ENCODE results near the gene RSPO1. TPM values are rescaled to one million over a fixed set of nuclear protein-coding genes. Genes with fewer than 3 reads are reported as not detected.
A peak's percentile ranks its signal among the peaks of the same experiment; 100 is the strongest.

RSPO1 gene
- total and polyA plus RNA-seq, 5 experiments from 2014 or later: 0.06 TPM; not detected in 4

GRCh38 chr1:37652976-37653375 is 18.3 kb upstream of the RSPO1 start:
- Mint-ChIP-seq H3K4me3 (no peak overlapping the region), H3K4me1 (peaks cover 0 to 1% (median 0%) of the 10 kb centered on the region in 4 donors), H3K9me3 (no peaks in the 10 kb centered on the region), H3K27me3 (peaks cover 2 to 10% (median 4%) of the 10 kb centered on the region in 5 donors), H3K36me3 (no peaks in the 10 kb centered on the region), H3K27ac (no peak overlapping the region)
- DNase-seq (no peak), ATAC-seq (no peak)
- POLR2A ChIA-PET: no interaction called here

DNA sequence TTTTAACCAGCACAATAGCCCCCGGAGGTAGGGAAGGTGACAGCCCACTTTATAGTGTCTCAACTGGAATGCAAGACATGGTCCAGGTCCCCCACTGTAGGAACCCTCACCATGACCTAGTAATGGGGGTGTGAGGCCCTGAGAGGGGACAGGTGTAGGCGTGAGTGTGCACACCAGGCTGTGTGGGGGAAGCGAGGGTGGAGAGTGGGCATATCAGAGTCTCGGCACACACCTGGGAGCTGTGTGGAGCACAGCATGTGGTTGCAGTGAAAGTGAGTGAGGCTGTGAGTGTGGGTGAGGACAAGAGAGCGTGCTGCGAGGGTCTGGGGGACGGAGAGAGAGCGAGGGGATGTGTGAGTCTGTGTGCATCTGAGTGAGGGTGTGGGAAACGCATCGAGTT is 17.1 kb upstream of the RSPO1 start:
- ATAC-seq: no peak
- peaks cover 2 to 13% (median 6%) of the 10 kb centered on the region in 5 donors for H3K27me3 Mint-ChIP-seq
- no peak for DNase-seq
- H3K4me3 Mint-ChIP-seq: no peak overlapping the region
- H3K27ac Mint-ChIP-seq: peak overlapping the region in 1 of 10 donors; percentile 29
- peaks cover 0 to 1% (median 0%) of the 10 kb centered on the region in 4 donors for H3K4me1 Mint-ChIP-seq
- POLR2A ChIA-PET: no interaction called here
- H3K9me3 Mint-ChIP-seq: no peaks in the 10 kb centered on the region
- no peaks in the 10 kb centered on the region for H3K36me3 Mint-ChIP-seq

GRCh38 chr1:37650721-37651120 is 16.0 kb upstream of the RSPO1 start:
- Mint-ChIP-seq H3K27ac (no peak overlapping the region), H3K4me3 (no peak overlapping the region), H3K4me1 (peaks cover 0 to 1% (median 0%) of the 10 kb centered on the region in 4 donors), H3K27me3 (peaks cover 3 to 16% (median 9%) of the 10 kb centered on the region in 5 donors), H3K9me3 (no peaks in the 10 kb centered on the region), H3K36me3 (no peaks in the 10 kb centered on the region)
- DNase-seq (no peak), ATAC-seq (no peak)
- POLR2A ChIA-PET: no interaction called here

- no peaks in the 10 kb centered on the region for H3K9me3 Mint-ChIP-seq
- H3K27ac Mint-ChIP-seq: no peak overlapping the region
- H3K4me1 Mint-ChIP-seq: peaks cover 0 to 1% (median 0%) of the 10 kb centered on the region in 4 donors
- no peak overlapping the region for H3K4me3 Mint-ChIP-seq
- DNase-seq (no peak), ATAC-seq (no peak)
- H3K27me3 Mint-ChIP-seq: peaks cover 4 to 18% (median 10%) of the 10 kb centered on the region in 5 donors
- H3K36me3 Mint-ChIP-seq: no peaks in the 10 kb centered on the region
- POLR2A ChIA-PET: no interaction called here
Measured at GRCh38 chr1:37650173-37650572, 15.5 kb upstream of the RSPO1 start.

DNA sequence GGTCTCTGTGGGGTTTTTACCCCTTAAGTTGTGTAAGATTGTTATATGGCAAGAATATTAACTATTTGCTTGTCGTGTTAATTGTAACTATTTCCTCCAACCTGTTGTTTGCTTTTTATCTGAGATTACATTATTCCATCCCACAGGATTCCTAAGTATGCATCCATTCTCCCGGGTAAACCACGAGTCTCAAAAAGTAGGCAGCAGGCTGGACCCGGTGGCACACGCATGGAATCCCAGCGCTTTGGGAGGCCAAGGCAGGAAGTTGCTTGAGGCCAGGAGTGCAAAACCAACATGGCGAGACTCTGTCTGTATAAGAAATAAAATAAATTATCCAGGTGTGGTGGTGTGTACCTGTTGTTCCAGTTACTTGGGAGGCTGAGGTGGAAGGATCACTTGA is 12.6 kb upstream of the RSPO1 start:
- ATAC-seq: no peak
- H3K9me3 Mint-ChIP-seq: peaks cover 0 to 10% (median 0%) of the 10 kb centered on the region in 9 donors
- peaks cover 8 to 29% (median 14%) of the 10 kb centered on the region in 5 donors for H3K27me3 Mint-ChIP-seq

DNA sequence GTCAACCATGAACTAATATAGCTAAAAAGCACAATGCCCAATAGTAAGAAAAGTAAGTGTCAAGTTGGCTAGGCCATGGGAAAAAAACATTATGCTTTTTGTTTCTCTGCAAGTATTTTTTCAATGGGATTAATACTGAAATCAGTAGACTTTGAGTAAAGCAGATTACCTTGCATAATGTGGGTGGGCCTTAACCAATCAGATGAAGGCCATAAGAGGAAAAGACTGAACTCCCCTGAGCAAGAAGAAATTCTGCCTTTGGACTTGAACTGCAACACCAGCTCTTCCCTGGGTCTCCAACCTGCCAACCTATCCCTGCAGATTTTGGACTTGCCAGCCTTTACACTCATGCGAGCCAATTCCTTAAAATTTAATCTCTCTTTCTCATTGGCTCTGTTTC is 6.4 kb upstream of the RSPO1 start:
- ATAC-seq (no peak), DNase-seq (no peak)
- no peak overlapping the region for H3K4me3 Mint-ChIP-seq
- POLR2A ChIA-PET: no interaction called here
- no peaks in the 10 kb centered on the region for H3K36me3 Mint-ChIP-seq
- H3K27ac Mint-ChIP-seq: no peak overlapping the region
- H3K9me3 Mint-ChIP-seq: peaks cover 0 to 10% (median 0%) of the 10 kb centered on the region in 9 donors
- H3K27me3 Mint-ChIP-seq: peaks cover 14 to 35% (median 23%) of the 10 kb centered on the region in 5 donors
- no peaks in the 10 kb centered on the region for H3K4me1 Mint-ChIP-seq

More for the DNA sequence above, 12.6 kb upstream of the RSPO1 start:
- H3K4me3 Mint-ChIP-seq: no peak overlapping the region
- peak overlapping the region in 1 of 10 donors; percentile 67 for H3K27ac Mint-ChIP-seq
- POLR2A ChIA-PET: no interaction called here
- no peak for DNase-seq
- H3K36me3 Mint-ChIP-seq: no peaks in the 10 kb centered on the region
- peaks cover 0 to 1% (median 0%) of the 10 kb centered on the region in 4 donors for H3K4me1 Mint-ChIP-seq

GRCh38 chr1:37636435-37636834 is 1.7 kb upstream of the RSPO1 start:
- Mint-ChIP-seq H3K9me3 (no peaks in the 10 kb centered on the region), H3K27me3 (peaks cover 40 to 62% (median 50%) of the 10 kb centered on the region in 5 donors), H3K4me1 (peaks cover 2 to 23% (median 9%) of the 10 kb centered on the region in 4 donors), H3K36me3 (peaks cover 0 to 7% (median 0%) of the 10 kb centered on the region in 3 donors), H3K27ac (no peak overlapping the region), H3K4me3 (no peak overlapping the region)
- no peak for ATAC-seq
- no peak for DNase-seq
- POLR2A ChIA-PET: no interaction called here

- H3K36me3 Mint-ChIP-seq: peaks cover 0 to 7% (median 0%) of the 10 kb centered on the region in 3 donors
- H3K27me3 Mint-ChIP-seq: peaks cover 48 to 74% (median 60%) of the 10 kb centered on the region in 5 donors
- peaks cover 0 to 1% (median 0%) of the 10 kb centered on the region in 9 donors for H3K9me3 Mint-ChIP-seq
Measured at GRCh38 chr1:37634992-37635902, 555 bp upstream of the RSPO1 start.

GRCh38 chr1:37633938-37634243 is 801 bp downstream of the RSPO1 start:
- DNase-seq (no peak), ATAC-seq (no peak)
- Mint-ChIP-seq H3K4me3 (peak overlapping the region in 5 of 10 donors; percentile 30 to 53 (median 39)), H3K27me3 (peaks cover 48 to 88% (median 69%) of the 10 kb centered on the region in 5 donors), H3K9me3 (peaks cover 0 to 1% (median 0%) of the 10 kb centered on the region in 9 donors), H3K27ac (no peak overlapping the region), H3K36me3 (peaks cover 0 to 7% (median 0%) of the 10 kb centered on the region in 3 donors), H3K4me1 (peaks cover 2 to 23% (median 9%) of the 10 kb centered on the region in 4 donors)
- POLR2A ChIA-PET: no interaction called here

More at GRCh38 chr1:37634992-37635902, 555 bp upstream of the RSPO1 start:
- DNase-seq: no peak
- Mint-ChIP-seq H3K4me3 (peak overlapping the region in 9 of 10 donors; percentile 26 to 75 (median 56)), H3K4me1 (peaks cover 2 to 23% (median 9%) of the 10 kb centered on the region in 4 donors), H3K27ac (peak overlapping the region in 1 of 10 donors; percentile 65)
- POLR2A ChIA-PET: interaction anchor here (0.5 kb wide), 1 partner anchor 121 kb away, joined by 4 read pairs; the partner anchor contains the start of gene MEAF6
- no peak for ATAC-seq

- H3K4me3 Mint-ChIP-seq: peak overlapping the region in 7 of 10 donors; percentile 22 to 60 (median 51)
Measured at GRCh38 chr1:37633040-37633937, 1.4 kb downstream of the RSPO1 start.

DNA sequence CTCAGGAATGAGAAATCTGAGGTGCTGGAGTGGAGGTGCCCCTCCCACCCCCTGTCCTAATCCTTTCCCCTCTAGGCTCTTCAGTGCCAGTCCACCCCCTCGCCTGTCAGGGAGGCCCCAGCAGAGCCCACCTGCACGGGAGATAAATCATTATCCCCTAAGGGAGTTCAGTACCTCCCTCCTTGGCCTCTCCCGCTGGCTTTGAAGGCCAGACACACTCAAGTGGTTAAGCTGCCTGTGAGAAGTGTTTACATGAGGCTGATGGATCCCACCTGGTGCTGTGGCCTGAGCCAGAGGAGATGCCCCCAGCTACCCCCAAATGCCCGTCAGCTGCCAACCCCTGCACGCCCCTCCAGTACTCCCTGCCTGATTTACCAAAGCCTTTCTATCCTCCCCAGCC is 3.7 kb downstream of the RSPO1 start:
- H3K27me3 Mint-ChIP-seq: peaks cover 45 to 95% (median 82%) of the 10 kb centered on the region in 5 donors
- no peak for ATAC-seq
- peaks cover 2 to 23% (median 9%) of the 10 kb centered on the region in 4 donors for H3K4me1 Mint-ChIP-seq
- no peak for DNase-seq
- H3K4me3 Mint-ChIP-seq: no peak overlapping the region
- peaks cover 0 to 1% (median 0%) of the 10 kb centered on the region in 9 donors for H3K9me3 Mint-ChIP-seq
- peaks cover 0 to 7% (median 0%) of the 10 kb centered on the region in 3 donors for H3K36me3 Mint-ChIP-seq
- POLR2A ChIA-PET: no interaction called here
- peak overlapping the region in 1 of 10 donors; percentile 27 for H3K27ac Mint-ChIP-seq

More at GRCh38 chr1:37633040-37633937, 1.4 kb downstream of the RSPO1 start:
- Mint-ChIP-seq H3K36me3 (peaks cover 0 to 7% (median 0%) of the 10 kb centered on the region in 3 donors), H3K4me1 (peaks cover 2 to 23% (median 9%) of the 10 kb centered on the region in 4 donors), H3K9me3 (peaks cover 0 to 1% (median 0%) of the 10 kb centered on the region in 9 donors), H3K27me3 (peaks cover 50 to 92% (median 73%) of the 10 kb centered on the region in 5 donors), H3K27ac (peak overlapping the region in 1 of 10 donors; percentile 37)
- DNase-seq: no peak
- ATAC-seq: no peak
- POLR2A ChIA-PET: no interaction called here

GRCh38 chr1:37630426-37631028 is 4.2 kb downstream of the RSPO1 start:
- H3K27ac Mint-ChIP-seq: no peak overlapping the region
- H3K27me3 Mint-ChIP-seq: peaks cover 43 to 95% (median 79%) of the 10 kb centered on the region in 5 donors
- no peak for ATAC-seq
- no peak overlapping the region for H3K4me3 Mint-ChIP-seq
- no peak for DNase-seq
- peaks cover 0 to 7% (median 0%) of the 10 kb centered on the region in 3 donors for H3K36me3 Mint-ChIP-seq
- H3K9me3 Mint-ChIP-seq: peaks cover 0 to 1% (median 0%) of the 10 kb centered on the region in 9 donors
- H3K4me1 Mint-ChIP-seq: peaks cover 2 to 23% (median 9%) of the 10 kb centered on the region in 4 donors
- POLR2A ChIA-PET: no interaction called here

Data from naive thymus-derived CD8-positive, alpha-beta T cell (primary cell).